ENCODE data around the gene TSTD2.
"Not testable (repeated sequence)": the region's sequence is repeated elsewhere in the genome, so short reads cannot be mapped to it uniquely, and the experiment has no call there.

DNA sequence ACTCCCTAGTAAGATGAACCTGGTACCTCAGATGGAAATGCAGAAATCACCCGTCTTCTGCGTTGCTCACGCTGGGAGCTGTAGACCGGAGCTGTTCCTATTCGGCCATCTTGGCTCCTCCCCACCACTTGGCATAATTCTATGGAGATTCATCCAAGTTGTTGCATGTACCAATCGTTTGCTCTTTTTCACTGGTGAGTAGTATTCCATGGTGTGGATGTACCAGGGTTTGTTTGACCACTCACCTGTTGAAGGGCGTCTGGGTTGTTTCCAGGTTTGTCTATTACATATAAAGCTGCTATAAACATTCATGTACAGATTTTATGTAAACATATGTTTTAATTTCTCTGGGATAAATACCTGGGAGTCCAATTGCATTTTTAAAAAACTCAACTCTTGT, 46.3 kb downstream of the TSTD2 start:
- not testable (repeated sequence) for TF ChIP-seq POLR2A (IDR thresholded peaks at IDR 0.05); CTCF (IDR thresholded peaks at IDR 0.05 in 8 of 11, conservative IDR thresholded peaks at IDR 0.05 in 3 of 11); POLR2AphosphoS5 (IDR thresholded peaks at IDR 0.05)
